CD4-positive, alpha-beta T cell treated with Interleukin-15 for 4 hours (primary cell): Measurements from ENCODE around the gene OAF.

Experiments
- DNase-seq: peaks from one replicate; pipeline ENCODE4 v3.0.0-alpha.2; 2020; ENCODE audit warnings: low spot score

OAF gene

DNA sequence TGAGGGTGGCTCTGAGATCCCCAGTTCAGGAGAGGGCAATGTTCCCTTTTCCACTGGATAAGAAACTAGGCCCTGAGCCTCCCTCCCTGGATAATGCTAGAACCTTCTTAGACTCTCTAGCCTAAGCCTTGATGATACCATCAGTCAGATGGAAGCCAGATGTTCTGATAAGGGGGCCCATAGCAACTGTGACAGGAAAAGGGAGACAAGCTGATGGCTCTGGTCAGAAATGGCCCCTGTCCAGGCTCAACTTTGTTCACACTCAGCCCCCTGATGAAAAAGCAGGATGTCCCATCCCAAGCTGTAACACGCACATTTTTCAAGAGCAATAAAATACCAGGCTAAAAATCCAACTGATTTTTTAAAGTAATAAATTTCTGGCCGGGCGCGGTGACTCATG is 7.2 kb upstream of the OAF start:
- no peak for DNase-seq

GRCh38 chr11:120205596-120206161 is 5.2 kb upstream of the OAF start:
- no peak for DNase-seq

- DNase-seq = no peak
Observed at GRCh38 chr11:120207512-120207911, 3.3 kb upstream of the OAF start.

- no peak for DNase-seq
Observed at GRCh38 chr11:120208001-120208441, 2.8 kb upstream of the OAF start.

- DNase-seq = no peak
Observed at GRCh38 chr11:120208777-120209176, 2.1 kb upstream of the OAF start.

DNA sequence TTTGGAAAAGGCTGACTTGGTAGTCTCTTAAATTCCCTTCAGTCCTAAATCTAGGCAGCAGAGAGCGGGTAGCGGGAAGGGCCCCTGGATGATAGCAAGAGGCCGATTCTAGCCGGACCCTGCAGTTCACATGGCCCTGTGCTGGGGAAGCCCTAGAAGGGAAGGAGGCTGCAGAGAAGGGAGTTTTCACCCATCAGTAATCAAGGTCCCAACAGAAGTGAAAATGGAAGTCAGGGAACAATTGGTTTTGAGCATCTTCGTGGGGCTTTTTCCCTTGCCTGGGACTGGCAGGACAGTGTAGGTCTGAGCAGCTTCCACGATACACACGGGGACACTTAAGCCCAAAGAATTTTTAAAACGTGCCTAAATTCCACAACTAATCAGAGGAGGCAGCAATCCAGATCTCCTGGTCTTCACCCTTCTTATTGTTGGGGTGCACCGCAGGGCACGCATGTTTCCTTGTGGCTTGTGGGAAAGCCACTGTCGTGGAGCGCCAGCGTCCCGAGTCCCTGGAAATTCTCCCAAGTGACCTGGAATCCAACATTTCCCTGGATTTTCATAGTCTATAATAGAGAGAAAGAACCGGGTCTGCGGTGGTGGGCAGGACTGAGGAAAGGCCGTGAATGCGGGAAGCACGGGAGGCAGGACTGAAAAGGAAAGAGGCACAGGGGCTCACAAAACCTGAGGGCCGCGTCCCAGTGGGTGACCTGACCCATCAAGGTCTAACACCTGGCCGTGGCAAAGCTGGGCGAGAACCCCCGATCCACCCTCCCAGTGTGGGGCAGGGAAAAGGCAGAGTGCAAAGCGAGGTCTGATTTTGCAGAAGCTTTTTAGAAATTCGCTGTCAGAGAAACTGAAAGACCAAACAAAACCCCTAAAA is 846 bp upstream of the OAF start:
- DNase-seq = no peak

- no peak for DNase-seq
Observed at GRCh38 chr11:120211522-120212258, 858 bp downstream of the OAF start.

DNA sequence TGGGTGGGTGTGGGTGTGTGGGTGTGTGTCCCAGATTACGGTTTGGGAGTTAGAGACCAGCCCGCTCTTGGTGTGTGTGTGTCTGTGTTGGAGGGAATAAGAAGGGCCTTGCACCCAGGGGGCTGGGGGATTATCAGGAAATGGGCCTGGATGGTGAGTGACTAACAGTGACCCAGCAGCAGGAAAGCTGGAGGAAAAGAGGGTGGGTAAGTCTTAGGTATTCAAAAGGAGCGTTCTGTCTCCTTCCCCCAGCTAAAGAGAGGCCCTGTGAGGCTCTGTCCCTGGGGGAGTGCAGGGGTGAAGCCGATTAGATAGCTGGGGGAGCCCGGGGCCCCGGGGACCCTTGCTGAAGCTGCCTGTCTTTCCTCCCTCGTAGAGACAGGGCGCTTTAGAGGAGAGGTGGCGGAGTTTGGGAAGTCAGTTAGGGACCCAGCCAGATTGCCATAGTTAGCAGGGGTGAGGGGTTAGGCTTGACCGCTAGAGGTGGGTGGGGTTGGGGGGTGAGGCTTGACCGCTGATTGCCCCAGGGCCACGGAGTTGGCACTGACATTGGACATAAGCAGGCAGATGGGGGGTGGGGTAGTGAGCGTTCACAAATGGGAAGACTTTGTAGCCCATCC is 1.5 kb downstream of the OAF start:
- no peak for DNase-seq

DNA sequence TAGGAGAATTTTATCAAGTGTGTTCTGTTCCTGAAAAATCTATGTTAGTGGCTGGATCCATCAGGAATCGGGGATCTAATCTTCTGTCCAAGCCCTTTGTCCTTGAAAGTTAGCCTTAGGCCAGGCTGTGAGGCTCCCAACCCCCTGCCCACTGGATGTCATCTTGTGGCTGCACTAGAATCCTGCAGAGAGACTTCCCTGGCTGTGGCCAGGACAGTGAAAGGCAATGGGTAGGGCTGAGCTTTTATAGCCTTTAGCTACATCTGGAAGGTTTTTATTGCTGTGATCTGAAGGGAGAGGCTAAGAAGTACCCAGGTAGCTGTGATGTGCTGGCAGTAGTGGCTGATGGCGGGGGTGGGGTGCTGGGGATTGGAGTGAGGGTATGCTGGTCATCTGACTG is 2.1 kb downstream of the OAF start:
- no peak for DNase-seq

GRCh38 chr11:120214581-120214980 is 3.7 kb downstream of the OAF start:
- no peak for DNase-seq

- no peak for DNase-seq
Observed at GRCh38 chr11:120215634-120216033, 4.8 kb downstream of the OAF start.

GRCh38 chr11:120216426-120217102 is 5.7 kb downstream of the OAF start:
- DNase-seq = no peak

- no peak for DNase-seq
Observed at GRCh38 chr11:120217526-120217925, 6.7 kb downstream of the OAF start.

DNA sequence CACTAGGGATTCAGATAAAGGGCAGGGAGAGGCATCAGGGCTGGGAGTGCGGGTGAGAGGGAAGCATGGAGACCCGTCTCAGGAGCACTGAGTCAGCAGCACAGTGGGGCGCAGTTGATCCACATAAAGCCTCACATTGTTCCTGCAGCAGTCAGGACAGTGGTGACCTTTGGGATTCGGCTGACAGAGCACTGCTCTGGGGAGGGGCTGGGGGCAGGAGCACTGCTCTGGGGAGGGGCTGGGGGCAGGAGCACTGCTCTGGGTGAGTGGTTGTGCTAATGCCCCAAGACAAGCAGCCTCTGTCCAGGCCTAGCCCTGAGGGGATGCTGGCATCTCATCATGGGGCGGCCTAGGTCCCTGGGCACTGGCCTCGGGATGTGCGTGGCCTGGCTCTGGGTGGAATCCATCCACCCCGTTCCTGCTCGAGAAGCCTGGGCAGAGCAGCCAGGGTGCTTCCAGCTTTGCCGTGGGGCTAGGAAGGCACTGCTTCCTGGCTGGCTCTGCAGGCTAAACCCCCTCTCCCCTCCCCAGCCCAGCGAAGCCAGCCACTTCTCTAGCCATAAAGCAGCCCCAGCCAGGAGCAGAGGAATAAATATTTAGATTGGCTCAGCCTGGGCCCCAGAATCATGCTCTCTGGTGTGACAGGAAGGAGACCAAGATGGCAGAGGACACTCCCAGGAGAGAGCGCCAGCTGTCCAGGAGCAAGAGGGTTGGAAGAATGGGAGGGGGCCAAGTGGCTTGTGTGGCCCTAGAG is 7.3 kb downstream of the OAF start:
- no peak for DNase-seq

DNA sequence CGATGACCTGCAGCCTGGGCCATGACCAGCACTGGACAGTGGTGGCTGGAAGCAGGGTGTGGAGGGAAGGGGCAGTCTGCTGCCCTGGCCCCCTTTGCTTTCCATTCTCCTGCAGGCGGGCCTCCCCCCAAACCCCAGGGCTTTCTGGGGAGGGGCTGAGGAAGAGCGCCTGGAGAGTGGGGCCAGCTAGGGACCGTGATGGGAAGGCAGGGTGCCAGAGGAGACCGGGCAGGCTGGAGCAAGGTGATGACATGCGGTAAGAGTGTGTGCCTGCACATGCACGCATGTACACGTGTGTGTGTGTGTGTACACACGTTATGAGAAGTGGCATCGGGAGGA is 7.8 kb downstream of the OAF start:
- no peak for DNase-seq

DNA sequence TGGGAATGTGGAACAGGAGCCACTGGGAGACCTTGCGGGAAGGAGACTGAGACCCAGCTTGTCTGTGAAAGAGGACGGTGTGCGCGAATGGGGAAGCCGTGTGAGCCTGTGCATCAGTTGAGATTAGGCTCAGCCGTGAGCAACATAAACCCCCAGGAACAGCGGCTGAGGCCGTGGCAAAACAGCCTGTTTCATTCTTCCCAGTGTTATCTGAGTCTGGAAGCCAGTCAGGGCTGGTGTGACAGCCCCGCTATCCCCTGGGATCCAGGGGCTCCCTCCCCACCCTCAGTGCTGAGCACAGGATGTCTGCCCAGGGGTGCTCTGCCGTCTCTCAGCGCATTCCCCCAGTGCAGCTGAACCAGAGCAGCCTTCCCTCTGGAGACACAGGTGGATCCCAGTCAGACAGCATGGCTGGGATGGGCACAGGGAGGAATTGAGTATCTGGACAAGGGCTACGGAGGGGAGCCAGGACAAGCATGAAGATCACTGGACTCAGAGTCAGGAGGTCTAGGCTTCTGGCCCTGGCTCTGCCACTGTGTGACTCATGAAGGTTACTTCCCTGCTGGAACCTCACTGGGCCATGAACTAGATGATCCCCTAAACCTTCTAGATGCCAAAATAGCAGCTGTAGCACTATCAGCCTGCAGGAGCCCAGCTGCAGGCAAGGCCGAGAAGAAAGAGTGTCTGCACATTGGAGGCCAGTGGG is 8.6 kb downstream of the OAF start:
- no peak for DNase-seq

DNA sequence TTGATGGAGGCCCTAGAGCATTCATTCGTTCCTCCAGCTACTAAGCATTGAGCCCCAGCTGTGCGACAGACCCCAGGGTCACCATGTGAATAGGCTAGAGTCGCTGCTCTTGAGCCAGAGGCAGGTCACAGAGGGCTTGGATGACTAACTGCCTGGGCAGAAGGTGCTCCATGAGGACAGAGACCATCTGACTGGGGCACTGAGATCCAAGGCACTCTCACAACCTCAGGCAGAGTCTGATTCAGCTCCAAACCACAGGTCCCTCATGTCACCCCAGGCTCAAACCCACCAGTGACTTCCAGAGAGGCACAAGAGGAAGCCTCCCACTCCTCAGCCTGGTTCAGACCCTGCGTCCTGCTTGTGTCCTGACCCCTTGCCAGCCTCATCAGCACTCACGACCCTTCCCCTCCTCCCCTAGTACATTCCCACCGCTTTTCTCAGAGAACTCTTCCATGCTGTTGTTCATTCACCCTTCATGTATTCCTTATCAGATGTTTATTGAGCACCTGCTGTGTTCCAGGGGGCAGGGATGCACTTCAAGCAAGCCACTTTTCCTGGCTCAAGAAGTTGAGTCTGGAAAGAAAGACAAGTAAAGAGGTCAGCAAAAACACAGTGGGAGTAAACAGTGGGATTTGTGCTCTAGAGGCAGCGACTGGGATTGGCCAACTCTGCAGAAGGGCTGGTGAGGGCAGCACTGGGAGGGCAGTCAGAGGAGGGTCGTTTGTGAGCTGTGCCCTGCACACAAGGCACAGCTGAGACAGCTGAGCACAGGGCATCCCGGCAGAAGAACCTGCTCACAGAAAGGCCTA is 9.3 kb downstream of the OAF start:
- no peak for DNase-seq

DNA sequence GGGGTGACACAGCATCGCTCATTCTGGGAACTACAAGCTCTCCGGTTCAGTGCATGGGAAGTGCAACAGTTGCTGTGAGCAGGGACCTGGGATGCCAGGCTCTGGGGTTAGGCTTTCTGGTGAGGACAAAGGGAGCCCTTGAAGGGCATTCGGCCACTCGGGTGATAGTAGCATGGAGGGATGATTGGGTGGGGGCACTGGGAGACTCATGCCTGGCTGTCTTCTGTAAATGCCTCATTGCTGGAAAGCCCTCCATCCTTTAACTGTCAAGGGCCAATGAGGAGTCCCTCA is 9.9 kb downstream of the OAF start:
- DNase-seq = no peak

- no peak for DNase-seq
Observed at GRCh38 chr11:120221115-120221752, 10.4 kb downstream of the OAF start.

DNA sequence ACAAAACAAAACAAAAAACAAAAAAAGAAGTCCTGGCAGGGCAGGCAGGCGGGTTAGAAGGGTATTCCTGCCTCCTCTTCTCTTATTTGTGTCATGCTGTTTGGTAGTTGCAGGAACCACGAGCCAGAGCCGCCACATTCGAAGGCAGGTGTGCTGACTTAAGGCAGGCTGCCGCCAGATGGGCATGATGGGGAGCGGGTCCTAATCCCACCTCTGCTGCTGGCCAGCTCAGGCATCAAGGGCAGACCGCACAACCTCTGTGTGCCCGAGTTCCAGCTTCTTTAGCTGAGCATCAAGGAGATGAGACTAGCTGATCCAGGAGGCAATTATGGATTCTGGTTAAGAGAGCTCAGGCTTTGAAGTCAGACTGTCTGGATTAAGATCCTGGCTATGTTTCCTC is 12.1 kb downstream of the OAF start:
- no peak for DNase-seq
